Suppressor macrophage (primary cell): ENCODE data around the gene PPP1R14C.

Experiments used
- DNase-seq, 4 experiments: peaks; one replicate each; pipeline ENCODE4 v3.0.0-alpha.2; 2020 to 2022

The PPP1R14C gene

DNA sequence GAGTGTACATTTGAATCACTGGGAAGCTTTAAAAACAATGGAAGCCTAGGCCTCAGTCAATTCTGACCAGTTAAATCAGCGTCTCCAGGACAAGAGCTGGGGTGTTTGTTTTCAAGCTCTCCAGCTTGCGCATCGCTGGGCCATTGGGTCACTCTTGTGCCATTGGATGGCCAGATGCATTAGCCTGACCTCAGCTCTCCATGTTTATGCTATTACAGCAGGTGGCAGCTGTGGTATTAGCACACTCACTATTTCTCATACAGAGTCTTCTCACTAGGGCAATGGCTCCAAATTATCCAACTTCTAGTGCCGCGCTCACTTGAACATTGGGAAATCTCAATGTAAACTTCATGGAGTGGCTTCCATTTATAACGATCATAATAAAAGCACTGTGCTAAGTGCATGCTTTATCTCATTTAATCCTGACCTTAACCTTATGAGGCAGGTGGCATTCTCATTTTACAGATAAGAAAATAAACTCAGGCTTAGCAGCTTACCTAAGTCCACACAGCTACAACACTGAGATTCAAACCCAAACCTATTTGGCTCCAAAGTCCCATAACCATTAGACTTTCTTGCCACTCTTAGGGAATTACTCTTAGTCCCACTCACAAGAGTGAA lies 108.8 kb downstream of the PPP1R14C start:
- DNase-seq, result no peak

GRCh38 chr6:150252714-150253444 lies 110.0 kb downstream of the PPP1R14C start:
- DNase-seq, result no peak

DNA sequence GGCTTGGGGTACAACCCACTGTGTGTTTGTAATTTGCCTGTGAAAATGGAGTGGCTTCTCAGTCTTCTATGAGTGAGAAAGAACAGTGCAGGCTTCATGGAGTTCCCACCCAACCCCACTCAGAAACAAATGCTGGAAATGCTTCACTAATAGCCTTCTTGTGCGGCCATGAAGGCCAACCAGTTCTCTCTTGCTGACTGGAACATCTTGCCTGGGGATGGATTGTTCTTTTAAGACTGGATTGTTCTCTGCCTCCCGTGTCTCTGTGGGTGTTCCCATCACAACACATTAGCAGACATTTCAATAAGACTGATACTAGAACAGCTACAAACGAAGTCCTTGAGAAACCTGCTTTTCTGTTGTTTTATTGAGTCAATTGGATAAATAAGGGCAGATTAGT lies 110.6 kb downstream of the PPP1R14C start:
- no peak for DNase-seq

GRCh38 chr6:150254770-150255169 lies 111.9 kb downstream of the PPP1R14C start:
- no peak for DNase-seq

DNA sequence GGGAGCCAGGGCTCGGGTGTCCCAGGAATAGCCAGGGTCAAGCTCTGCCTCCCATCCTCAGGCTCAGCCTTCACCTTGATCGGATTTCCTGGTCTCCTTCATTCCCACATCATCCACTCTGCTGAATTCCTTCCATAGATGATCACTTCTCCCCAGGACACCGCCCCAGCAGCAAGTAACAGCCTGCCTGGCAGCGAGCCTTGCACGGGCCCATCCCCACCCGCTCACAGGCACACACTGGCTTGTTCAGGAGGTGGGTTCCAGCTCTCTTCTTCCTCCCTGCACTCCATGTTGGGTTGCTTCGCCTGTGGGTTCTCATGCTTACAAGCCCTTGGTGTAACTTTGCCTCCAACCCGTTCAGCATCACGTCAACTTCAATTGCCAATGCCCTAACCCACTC lies 113.0 kb downstream of the PPP1R14C start:
- DNase-seq, result no peak

DNA sequence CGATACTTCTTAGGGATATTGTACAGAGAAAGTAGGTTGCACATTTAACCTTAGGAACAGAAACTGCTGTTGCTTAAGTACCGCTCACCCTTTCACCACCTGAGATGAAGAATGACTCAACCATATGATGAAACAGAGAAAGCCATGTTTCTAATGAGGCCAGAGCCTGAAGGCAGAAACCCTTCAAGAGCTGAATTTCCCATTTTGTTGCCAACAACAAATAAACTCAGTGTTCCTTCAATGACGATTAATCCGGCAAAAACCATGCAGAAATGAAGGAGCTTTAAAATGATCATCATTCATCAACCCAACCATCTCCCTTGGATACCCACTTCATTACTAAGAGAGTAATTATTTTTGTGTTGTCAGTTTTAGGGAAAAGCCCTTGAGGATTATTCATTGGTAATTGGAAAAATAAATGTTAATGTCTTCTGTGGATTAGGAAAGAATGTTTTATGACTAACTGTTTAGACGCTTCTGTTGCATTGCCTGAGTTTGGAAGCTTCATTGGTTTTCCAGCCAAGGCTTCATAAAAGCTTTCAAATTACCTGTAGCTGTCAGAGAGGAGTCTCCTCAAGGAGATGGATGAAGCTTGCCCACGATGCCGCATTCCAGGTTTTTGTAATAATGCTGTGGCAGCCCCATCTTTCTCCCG lies 113.9 kb downstream of the PPP1R14C start:
- peak in 2 of 4 experiments; percentile 23 to 32 for DNase-seq

GRCh38 chr6:150258381-150258780 lies 115.5 kb downstream of the PPP1R14C start:
- no peak for DNase-seq

DNA sequence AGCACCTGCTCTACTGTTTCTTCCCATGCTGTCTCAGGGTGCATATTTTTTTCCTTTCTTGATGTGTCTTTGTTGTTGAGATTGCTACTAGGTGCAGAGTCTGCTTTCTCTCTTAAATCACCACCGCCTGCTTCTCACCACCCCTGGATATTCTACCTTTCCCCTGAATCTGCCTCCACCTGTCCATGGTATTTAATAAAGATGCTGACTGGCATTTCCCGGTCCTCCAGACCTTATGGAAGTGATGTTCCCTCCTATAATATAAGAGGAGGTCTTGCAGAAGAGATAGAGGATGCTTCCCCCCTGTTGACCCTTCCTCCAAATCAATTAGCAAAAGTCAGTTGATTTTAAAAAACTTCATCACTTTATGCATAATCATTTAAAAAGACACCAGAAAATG lies 118.1 kb downstream of the PPP1R14C start:
- DNase-seq, result no peak

DNA sequence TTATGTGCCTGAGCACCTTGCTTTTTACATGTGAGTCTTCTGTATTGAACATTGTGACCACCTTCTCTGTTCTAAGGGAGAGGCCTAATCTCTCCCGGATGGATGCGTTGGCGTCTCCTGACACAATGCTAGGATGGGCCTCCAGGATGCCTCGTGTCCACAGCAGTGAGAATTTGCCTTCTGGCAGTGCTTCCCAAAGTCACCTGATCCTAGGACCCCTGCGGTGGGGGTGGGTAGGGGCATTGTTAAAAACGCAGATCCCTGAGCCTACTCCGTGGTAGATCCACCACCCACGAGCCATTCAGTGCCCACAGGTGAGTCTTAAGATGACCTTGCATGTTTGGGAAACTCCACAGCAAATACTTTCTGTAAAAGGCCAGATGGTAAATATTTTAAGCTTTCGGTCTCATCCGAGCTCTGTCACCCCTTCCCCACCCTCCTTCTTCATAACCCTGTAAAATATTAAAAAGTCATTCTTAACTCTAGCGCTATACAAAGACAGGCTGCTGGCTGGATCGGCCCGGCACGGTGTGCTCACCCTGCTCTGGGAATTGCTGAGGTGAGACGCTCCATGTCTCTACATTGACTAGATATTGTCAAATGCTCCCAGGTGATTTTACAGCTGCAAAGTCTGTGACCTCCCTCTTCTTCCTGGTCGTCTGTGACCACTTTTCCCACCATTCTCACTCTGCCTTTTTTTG lies 119.3 kb downstream of the PPP1R14C start:
- DNase-seq, result no peak

DNA sequence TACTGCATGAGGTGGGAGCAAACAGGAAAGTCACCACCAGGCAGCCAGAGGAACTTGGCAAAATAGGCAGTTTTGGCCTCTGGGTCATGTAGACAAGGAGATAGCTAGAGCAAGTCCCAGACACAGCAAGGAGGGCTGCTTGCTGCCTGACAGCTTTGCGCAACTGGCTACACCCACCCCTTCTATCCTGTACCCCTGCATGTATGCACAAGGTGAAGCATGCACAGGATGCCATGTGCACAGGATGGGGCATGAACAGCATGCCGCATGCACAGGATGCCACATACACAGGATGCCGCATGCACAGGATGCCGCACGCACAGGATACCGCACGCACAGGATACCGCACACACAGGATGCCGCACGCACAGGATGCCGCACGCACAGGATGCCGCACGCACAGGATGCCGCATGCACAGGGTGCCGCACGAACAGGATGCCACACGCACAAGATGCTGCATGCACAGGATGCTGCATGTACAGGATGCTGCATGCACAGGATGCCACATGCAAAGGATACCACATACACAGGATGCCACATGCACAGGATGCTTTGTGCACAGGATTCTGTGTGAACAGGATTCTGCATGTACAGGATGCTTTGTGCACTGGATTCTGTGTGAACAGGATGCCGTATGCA lies 121.0 kb downstream of the PPP1R14C start:
- no peak for DNase-seq

DNA sequence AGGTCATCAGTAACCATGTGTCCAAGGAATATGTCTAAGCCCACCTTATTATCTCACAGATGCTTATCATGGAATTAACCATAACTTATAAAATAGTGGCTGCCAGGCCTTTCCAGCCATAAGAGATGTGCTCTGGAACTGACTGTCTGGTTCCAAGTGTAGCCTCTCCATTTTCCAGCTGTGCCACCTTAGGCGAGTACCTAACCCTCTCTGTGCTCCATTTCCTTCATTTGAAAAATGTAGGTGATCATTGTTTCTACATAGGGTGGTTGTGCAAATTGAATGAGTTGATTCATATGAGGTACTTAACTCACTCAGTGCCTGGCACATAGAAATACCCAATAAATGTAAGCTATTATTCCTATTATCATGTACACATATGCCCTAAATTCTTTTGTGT lies 123.5 kb downstream of the PPP1R14C start:
- no peak for DNase-seq

DNA sequence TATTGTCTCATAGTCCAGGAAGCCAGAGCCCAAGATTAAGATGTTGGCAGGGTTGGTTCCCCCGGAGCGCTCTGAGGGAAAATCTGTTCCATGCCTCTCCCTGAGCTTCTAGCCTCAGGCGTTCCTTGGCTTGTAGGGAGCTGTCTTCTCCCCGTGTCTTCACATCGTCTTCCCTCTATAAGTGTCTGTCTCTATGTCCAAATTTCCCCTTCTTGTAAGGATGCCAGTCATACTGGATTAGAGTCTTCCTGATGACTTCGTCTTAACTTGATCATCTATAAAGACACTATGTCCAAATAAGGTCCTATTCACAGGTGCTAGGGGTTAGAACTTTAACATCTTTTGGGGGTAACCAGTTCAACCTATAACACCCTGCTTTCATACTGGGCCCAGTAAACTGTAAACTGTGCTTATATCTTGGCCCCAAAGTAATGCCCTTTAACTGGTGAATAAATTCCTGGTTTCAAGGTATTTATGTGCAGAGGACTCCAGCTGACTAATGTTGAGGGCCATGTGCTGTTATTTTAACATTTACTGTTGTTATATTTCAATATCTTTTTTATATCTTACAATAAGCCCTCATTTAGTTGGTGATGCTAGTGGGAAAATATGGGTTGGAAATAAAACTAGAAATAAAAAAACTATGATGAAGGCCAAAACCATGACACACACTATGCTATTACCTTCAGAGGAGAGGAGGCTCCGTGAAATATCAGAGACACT lies 124.3 kb downstream of the PPP1R14C start:
- DNase-seq, result no peak

- DNase-seq, result no peak
These were observed 125.1 kb downstream of the PPP1R14C start for GRCh38 chr6:150267686-150268561.

DNA sequence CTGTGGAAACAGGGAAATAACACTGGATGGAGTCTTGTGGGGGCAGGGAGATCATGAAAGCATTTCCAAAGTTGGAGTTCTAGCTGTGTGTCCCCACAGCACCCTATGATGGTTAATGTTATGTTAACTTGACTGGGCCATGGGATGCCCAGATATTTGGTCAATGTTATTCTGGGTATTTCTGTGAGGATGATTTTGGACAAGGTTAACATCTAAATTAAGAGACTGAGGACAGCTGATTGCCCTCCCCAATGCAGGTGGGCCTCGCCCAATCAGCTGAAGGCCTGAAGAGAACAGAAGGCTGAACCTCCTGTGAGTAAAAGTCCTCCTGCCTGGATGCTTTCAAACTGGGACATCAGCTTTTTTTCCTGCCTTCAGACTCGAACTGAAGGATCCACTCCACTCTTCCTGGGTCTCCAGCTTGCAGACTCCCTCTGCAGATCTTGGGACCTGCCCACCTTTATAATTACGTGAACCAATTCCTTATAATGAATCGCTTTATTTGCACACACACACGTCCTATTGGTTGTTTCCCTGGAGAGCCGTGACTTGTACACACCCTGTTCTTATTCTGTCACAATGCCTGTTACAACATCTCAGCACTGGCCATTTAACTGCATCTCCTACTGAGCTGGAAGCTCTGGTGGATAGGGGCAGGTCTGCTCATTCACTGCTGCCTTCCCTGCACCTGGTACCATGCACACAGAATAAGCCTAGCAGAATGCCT lies 126.4 kb downstream of the PPP1R14C start:
- no peak for DNase-seq

- DNase-seq, result peak in 2 of 4 experiments; percentile 6 to 16
These were observed 127.0 kb downstream of the PPP1R14C start for GRCh38 chr6:150269857-150270223.

DNA sequence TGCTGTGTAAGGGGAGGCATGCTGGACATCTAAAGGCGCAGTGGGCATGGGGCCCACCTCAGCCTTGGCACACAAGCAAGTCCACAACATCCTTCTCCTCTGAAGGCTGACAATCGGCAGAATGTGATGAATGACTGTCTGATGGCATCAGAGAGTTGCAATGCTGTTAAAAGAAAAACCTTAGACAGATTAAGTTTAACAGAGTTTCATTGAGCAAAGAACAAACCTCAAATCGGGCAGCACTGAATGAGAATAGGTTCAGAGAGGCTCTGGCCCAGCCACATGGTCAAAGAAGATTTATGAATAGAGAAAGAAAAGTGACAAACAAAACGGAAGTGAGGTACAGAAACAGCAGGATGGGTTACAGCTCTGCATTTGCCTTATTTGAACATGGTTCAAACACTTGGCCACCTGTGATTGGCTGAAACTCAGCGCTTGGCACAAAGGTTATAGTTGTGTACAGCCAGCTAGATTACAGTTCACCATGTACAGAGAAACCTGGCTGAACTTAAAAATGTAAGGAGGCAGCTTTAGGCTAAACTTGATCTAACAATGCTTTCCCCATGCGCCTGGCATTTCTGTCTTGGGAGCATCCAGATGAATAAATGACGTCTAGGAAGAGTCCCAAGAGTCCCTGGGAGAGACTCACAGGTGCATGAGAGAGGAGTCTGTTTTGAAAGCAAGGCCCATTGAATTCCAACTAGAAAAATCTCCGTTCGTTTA lies 127.6 kb downstream of the PPP1R14C start:
- DNase-seq, result no peak

GRCh38 chr6:150271172-150271500 lies 128.3 kb downstream of the PPP1R14C start:
- DNase-seq, result no peak

DNA sequence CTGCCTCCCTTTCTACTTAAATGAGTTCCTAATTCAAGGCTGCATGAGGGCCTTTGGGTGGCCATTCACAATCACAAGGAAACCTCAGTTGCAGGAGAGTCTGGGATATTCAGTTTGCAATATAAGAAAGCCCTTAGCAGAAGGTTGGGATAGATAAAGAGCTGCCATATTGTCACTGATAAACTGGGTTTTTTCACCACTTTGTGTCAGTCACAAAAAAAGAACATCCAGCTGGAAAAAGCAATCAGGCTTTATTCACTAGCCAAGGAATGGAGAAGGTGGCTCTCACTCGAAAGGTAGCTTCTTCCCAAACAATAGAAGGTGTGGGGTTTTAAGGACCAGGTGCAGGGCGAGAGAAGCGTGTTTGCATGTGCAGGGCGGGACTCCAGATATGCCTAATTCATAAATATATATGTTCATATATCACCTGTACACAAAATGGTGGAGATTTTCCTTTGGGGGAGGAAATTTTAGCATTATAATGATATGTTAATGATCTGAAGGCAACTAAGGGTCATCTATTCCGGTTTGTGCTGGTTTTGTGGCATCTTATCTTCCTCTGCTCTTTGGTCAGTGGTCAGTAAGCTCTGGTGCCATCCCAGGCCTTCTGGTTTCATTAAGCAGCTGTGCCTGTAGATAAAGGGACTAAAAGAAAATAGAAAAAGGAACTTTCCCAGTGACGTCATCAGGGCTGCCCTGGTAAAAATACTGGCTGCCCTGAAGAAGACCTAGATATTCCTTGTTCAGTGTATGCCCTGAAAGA lies 128.8 kb downstream of the PPP1R14C start:
- DNase-seq, result peak; percentile 10 to 48 (median 43)
